Measurements from ENCODE around the gene COL18A1. TPM values are rescaled to one million over a fixed set of nuclear protein-coding genes. Genes with fewer than 3 reads are reported as not detected.
"Not testable (repeated sequence)": the region's sequence is repeated elsewhere in the genome, so short reads cannot be mapped to it uniquely, and the experiment has no call there.

COL18A1 gene
- total RNA-seq (2014; rRNA removed; shearing (Covaris generic)) = 18.5 and 19.5 TPM in 2 replicates

DNA sequence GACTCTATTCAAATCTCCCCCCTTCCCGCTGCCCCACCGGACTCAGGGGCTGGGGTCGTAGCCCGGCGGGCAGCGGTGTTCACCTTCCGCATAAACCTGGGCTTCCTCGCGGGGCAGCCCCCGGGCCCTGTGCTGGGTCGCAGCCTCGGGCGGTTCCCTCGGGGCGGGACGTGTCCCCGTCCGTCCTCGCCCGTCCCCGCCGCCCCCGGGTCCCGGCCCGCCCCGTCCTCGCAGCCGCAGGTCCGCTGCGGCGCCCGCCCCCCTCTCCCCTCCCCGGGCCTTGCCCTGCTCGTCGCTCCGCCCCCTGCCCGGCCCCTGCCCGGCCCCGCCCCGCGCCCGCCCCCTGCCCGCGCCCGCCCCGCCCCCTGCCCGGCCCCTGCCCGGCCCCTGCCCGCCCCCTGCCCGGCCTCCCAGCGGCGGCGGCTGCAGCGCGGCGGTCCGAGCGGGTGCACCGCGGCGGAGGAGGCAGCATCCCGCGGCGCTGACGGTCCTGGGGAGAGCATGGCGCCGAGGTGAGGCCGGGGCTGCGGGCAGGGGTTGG, at the start of gene COL18A1:
Gene COL18A1 (plus strand): TSS at position 436 of the 541 bp plus-strand sequence. CDS start 66 bp downstream, at position 502.
- peaks cover 8% of the 10 kb centered on the region; the same call in 1 of the 2 replicates for H3K9me3 ChIP-seq (replicated peaks)
- H3K4me3 ChIP-seq = peak within 1 kb of the TSS; percentile 58
- peaks cover 15% of the 10 kb centered on the region; the same call in 1 of the 2 replicates for H3K27me3 ChIP-seq
- H3K27ac ChIP-seq = no peak within 1 kb of the TSS
- peak in 1 of 2 experiments; percentile 51 for DNase-seq
- no peaks in the 10 kb centered on the region for H3K36me3 ChIP-seq
- peaks cover 14% of the 10 kb centered on the region for H3K4me1 ChIP-seq

- peaks cover 6% of the 10 kb centered on the region for H3K4me1 ChIP-seq
- no peak overlapping the region for H3K27ac ChIP-seq
- no peaks in the 10 kb centered on the region for H3K36me3 ChIP-seq
- no peak overlapping the region for H3K4me3 ChIP-seq
- H3K27me3 ChIP-seq = peaks cover 5% of the 10 kb centered on the region; the same call in 1 of the 2 replicates
- no peak for DNase-seq
- no peaks in the 10 kb centered on the region for H3K9me3 ChIP-seq (replicated peaks)
Observed at GRCh38 chr21:45355573-45355972, 49.4 kb upstream of the COL18A1 start.

DNA sequence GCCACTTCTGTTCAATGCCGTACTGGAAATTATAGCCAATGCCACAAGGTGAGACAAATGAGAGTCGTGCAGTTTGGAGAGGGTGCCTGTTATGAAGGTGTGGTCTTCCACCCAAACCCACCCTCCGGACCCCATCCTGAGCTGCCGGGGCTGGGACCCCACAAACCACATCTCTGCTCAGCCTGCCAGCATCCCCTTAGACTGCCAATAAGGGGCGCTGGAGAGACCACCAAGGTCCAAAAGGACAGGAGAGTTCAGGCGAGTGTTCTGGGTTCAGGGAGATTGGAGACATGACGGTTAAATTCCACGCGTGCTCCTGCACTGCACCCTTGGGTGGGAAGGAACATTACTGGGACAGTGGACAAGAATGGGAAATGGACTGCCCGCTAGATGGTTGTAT, 48.7 kb upstream of the COL18A1 start:
- Histone ChIP-seq H3K9me3 (replicated peaks) (no peaks in the 10 kb centered on the region), H3K4me1 (peaks cover 6% of the 10 kb centered on the region), H3K4me3 (no peak overlapping the region), H3K27ac (no peak overlapping the region), H3K27me3 (peaks cover 5% of the 10 kb centered on the region; the same call in 1 of the 2 replicates), H3K36me3 (no peaks in the 10 kb centered on the region)
- DNase-seq = no peak

GRCh38 chr21:45356653-45357435, 48.1 kb upstream of the COL18A1 start:
- peaks cover 5% of the 10 kb centered on the region; the same call in 1 of the 2 replicates for H3K27me3 ChIP-seq
- no peaks in the 10 kb centered on the region for H3K36me3 ChIP-seq
- H3K9me3 ChIP-seq (replicated peaks) = no peaks in the 10 kb centered on the region
- no peak for DNase-seq
- peaks cover 6% of the 10 kb centered on the region for H3K4me1 ChIP-seq
- H3K27ac ChIP-seq = no peak overlapping the region
- H3K4me3 ChIP-seq = no peak overlapping the region

DNA sequence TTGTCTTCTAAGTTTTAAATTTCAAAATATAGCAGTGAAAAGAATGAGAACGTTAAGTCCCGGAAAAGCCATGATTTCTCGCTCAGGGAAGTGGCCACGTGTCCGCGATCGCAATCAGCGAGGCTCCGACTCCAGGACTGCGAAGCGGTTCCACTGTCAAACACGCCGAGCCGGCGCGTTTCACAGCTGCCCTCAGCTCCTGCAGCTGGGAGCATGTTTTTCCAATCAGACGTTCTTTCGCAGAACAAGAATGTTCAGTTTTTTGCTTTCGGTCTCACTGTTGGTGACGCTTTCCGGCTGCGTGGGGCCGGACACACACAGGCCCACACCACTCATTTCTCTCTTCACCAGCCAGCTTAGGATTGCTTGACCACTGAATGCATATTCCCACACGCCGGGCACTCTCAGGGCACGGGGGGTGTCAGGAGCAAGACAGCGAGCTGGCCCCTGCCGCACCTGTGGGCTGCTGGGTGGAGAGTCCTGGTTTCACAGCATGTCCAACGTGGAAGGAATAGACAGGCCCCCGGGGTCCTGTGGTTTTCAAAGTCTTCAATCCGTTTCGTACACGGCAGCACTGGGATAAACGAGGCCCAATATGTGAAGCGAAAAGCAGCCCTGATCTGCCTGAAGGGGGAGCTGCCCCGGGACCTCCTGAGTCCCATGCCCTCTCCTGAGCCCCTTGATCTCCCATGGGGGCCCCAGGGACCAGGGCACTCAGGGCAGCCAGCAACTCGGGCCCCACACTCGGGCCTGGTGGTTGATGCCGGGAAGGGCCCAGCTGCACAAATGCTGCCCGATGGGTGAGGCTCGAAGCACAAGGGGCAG, 47.3 kb upstream of the COL18A1 start:
- no peak for DNase-seq
- H3K27ac ChIP-seq = no peak overlapping the region
- H3K36me3 ChIP-seq = no peaks in the 10 kb centered on the region
- H3K4me1 ChIP-seq = peaks cover 5% of the 10 kb centered on the region
- no peak overlapping the region for H3K4me3 ChIP-seq
- H3K9me3 ChIP-seq (replicated peaks) = no peaks in the 10 kb centered on the region
- H3K27me3 ChIP-seq = peaks cover 5% of the 10 kb centered on the region; the same call in 1 of the 2 replicates

DNA sequence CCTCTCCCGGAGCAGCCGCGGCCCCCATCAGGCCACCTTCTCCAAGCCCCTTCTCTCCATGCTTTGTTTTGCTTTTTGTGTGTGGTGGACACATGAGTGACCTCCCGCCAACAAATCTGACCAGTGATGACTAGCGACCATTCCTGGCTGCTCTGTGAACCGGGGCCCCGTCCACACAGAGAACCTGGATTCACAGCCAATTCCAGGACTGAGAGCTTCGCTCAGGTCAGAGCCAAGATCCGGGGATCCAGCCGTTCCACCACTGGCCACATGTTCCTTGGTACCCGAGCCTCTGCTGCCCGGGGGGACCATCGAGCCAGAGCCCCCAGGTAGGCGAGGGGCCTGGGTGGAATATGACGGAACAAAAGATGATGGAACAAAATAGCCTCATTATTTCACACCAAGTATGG, 46.7 kb upstream of the COL18A1 start:
- Histone ChIP-seq H3K4me3 (no peak overlapping the region), H3K4me1 (no peaks in the 10 kb centered on the region), H3K36me3 (no peaks in the 10 kb centered on the region), H3K27ac (no peak overlapping the region), H3K27me3 (peaks cover 5% of the 10 kb centered on the region; the same call in 1 of the 2 replicates), H3K9me3 (replicated peaks) (no peaks in the 10 kb centered on the region)
- no peak for DNase-seq

GRCh38 chr21:45358711-45359310, 46.2 kb upstream of the COL18A1 start:
- Histone ChIP-seq H3K9me3 (replicated peaks) (no peaks in the 10 kb centered on the region), H3K4me1 (peaks cover 2% of the 10 kb centered on the region), H3K4me3 (no peak overlapping the region), H3K27ac (no peak overlapping the region), H3K27me3 (peaks cover 5% of the 10 kb centered on the region; the same call in 1 of the 2 replicates), H3K36me3 (no peaks in the 10 kb centered on the region)
- DNase-seq = no peak

- H3K9me3 ChIP-seq (replicated peaks) = no peaks in the 10 kb centered on the region
- no peaks in the 10 kb centered on the region for H3K36me3 ChIP-seq
- no peak overlapping the region for H3K4me3 ChIP-seq
- peaks cover 5% of the 10 kb centered on the region; the same call in 1 of the 2 replicates for H3K27me3 ChIP-seq
- peaks cover 11% of the 10 kb centered on the region for H3K4me1 ChIP-seq
- DNase-seq = no peak
- no peak overlapping the region for H3K27ac ChIP-seq
Observed at GRCh38 chr21:45359451-45360217, 45.3 kb upstream of the COL18A1 start.

GRCh38 chr21:45361033-45361997, 43.6 kb upstream of the COL18A1 start:
- DNase-seq = no peak
- peaks cover 23% of the 10 kb centered on the region for H3K4me1 ChIP-seq
- no peak overlapping the region for H3K4me3 ChIP-seq
- H3K36me3 ChIP-seq = no peaks in the 10 kb centered on the region
- H3K27ac ChIP-seq = no peak overlapping the region
- H3K9me3 ChIP-seq (replicated peaks) = no peaks in the 10 kb centered on the region
- peaks cover 5% of the 10 kb centered on the region; the same call in 1 of the 2 replicates for H3K27me3 ChIP-seq

GRCh38 chr21:45362077-45362747, 42.8 kb upstream of the COL18A1 start:
- no peak for DNase-seq
- Histone ChIP-seq H3K4me1 (peaks cover 32% of the 10 kb centered on the region), H3K27ac (no peak overlapping the region)

GRCh38 chr21:45362748-45363145, 42.2 kb upstream of the COL18A1 start:
- peaks cover 34% of the 10 kb centered on the region for H3K4me1 ChIP-seq
- no peak overlapping the region for H3K27ac ChIP-seq
- H3K9me3 ChIP-seq (replicated peaks) = no peaks in the 10 kb centered on the region
- H3K36me3 ChIP-seq = no peaks in the 10 kb centered on the region
- DNase-seq = no peak
- no peak overlapping the region for H3K4me3 ChIP-seq
- peaks cover under 1% of the 10 kb centered on the region; the same call in 1 of the 2 replicates for H3K27me3 ChIP-seq

More at GRCh38 chr21:45362077-45362747, 42.8 kb upstream of the COL18A1 start:
- no peaks in the 10 kb centered on the region for H3K9me3 ChIP-seq (replicated peaks)
- H3K4me3 ChIP-seq = no peak overlapping the region
- no peaks in the 10 kb centered on the region for H3K36me3 ChIP-seq
- H3K27me3 ChIP-seq = peaks cover 5% of the 10 kb centered on the region; the same call in 1 of the 2 replicates

GRCh38 chr21:45363272-45363671, 41.7 kb upstream of the COL18A1 start:
- not testable (repeated sequence) for H3K9me3 ChIP-seq (replicated peaks); H3K36me3 ChIP-seq; H3K27me3 ChIP-seq; DNase-seq; H3K4me3 ChIP-seq
- peaks cover 34% of the 10 kb centered on the region for H3K4me1 ChIP-seq
- H3K27ac ChIP-seq = peak overlapping the region; percentile 95
